Lower leg skin (tissue), 3 donors: Measurements from ENCODE around the gene SETX.

Experiments
- POLR2A ChIP-seq, 2 donors: fragments of 450-650 bp; IDR thresholded peaks; one replicate each; pipeline ENCODE4 v1.6.1; 2016 to 2017; ENCODE audit warnings: antibody characterized with exemption in 2 of 2, mild to moderate bottlenecking in 1 of 2, moderate library complexity in 1 of 2
- TF ChIP-seq, protein P1 (sequence below), 3 donors: fragments of 450-650 bp; IDR thresholded peaks; one replicate each; pipeline ENCODE4 v1.5.1; 2016; ENCODE audit warnings: antibody characterized with exemption in 3 of 3, mild to moderate bottlenecking in 3 of 3, moderate library complexity in 2 of 3

DNA sequence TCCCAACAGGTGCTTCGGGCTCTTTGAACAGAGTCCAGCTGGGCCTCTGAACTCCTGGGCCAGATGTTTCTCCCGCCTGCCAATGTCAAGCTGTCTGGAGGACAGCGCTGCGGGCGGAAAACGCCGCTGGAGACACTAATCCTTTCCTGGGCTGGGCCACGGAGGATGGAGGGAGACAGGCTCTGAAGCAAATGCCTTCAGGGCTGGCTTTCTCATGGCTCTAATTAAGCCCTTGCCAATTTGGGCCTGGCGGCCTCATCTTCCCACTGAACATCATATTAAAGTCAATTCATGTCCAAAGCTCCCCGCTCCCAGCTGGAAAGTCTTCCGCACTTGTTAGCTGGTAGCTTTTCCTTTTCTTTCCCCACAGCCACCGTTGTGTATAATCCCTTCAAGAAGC is 120.3 kb downstream of the SETX start:
- TF ChIP-seq, protein P1, sequence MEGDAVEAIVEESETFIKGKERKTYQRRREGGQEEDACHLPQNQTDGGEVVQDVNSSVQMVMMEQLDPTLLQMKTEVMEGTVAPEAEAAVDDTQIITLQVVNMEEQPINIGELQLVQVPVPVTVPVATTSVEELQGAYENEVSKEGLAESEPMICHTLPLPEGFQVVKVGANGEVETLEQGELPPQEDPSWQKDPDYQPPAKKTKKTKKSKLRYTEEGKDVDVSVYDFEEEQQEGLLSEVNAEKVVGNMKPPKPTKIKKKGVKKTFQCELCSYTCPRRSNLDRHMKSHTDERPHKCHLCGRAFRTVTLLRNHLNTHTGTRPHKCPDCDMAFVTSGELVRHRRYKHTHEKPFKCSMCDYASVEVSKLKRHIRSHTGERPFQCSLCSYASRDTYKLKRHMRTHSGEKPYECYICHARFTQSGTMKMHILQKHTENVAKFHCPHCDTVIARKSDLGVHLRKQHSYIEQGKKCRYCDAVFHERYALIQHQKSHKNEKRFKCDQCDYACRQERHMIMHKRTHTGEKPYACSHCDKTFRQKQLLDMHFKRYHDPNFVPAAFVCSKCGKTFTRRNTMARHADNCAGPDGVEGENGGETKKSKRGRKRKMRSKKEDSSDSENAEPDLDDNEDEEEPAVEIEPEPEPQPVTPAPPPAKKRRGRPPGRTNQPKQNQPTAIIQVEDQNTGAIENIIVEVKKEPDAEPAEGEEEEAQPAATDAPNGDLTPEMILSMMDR (IDR thresholded peaks at IDR 0.05) = no peak
- TF ChIP-seq POLR2A (IDR thresholded peaks at IDR 0.05) = no peak
